ENCODE results near the gene PRKCZ.

GRCh38 chr1:2070800-2071530 is 20.8 kb downstream of the PRKCZ start:
- TF ChIP-seq POLR2AphosphoS5 (IDR thresholded peaks at IDR 0.05) = no peak
- TF ChIP-seq CTCF (IDR thresholded peaks at IDR 0.05) = no peak
